NT2/D1 (cell line): ENCODE data around the gene C1orf21.

Experiments
- DNase-seq: peaks from one replicate; pipeline ENCODE4 v3.0.0-alpha.2; 2011; ENCODE audit warnings: low read depth, low spot score
- H3K27me3 ChIP-seq: 2 replicates; pipeline ENCODE4 v1.6.0; 2011; ENCODE audit warnings: mild to moderate bottlenecking; ENCODE audit not compliant: insufficient read length, insufficient read depth
- H3K36me3 ChIP-seq: 2 replicates; pipeline ENCODE4 v1.6.1; 2011; ENCODE audit warnings: mild to moderate bottlenecking, low read length, mixed read lengths; ENCODE audit not compliant: insufficient read depth, insufficient read length
- H3K4me1 ChIP-seq: 2 replicates; pipeline ENCODE4 v1.5.1; 2011; ENCODE audit not compliant: insufficient read depth, insufficient read length
- H3K4me3 ChIP-seq: 2 replicates; pipeline ENCODE4 v1.5.1; 2011; ENCODE audit warnings: low read depth; ENCODE audit not compliant: insufficient read length
- H3K9ac ChIP-seq: 2 replicates; pipeline ENCODE4 v1.6.0; 2011; ENCODE audit warnings: low read depth; ENCODE audit not compliant: insufficient read length
- H3K9me3 ChIP-seq: 2 replicates; pipeline ENCODE4 v1.5.1; 2011; ENCODE audit warnings: mild to moderate bottlenecking, low read length; ENCODE audit not compliant: insufficient read depth
- SUZ12 ChIP-seq: IDR thresholded peaks from 2 replicates; pipeline ENCODE4 v1.6.1; 2011; ENCODE audit not compliant: insufficient read length, insufficient read depth; ENCODE audit errors: extremely low read depth
- YY1 ChIP-seq: IDR thresholded peaks from 2 replicates; pipeline ENCODE4 v1.6.1; 2011; ENCODE audit not compliant: insufficient read length, insufficient read depth
- ZNF274 ChIP-seq: IDR thresholded peaks from 2 replicates; pipeline ENCODE4 v1.6.1; 2011; ENCODE audit warnings: mild to moderate bottlenecking, low read depth, low read length

Gene C1orf21

GRCh38 chr1:184449916-184450315, 63.1 kb downstream of the C1orf21 start:
- Histone ChIP-seq H3K4me1 (no peaks in the 10 kb centered on the region), H3K9me3 (peaks cover 10% of the 10 kb centered on the region), H3K4me3 (no peak overlapping the region), H3K36me3 (no peaks in the 10 kb centered on the region), H3K9ac (no peak overlapping the region), H3K27me3 (no peaks in the 10 kb centered on the region)
- TF ChIP-seq YY1 = no peak
- no peak for TF ChIP-seq ZNF274
- no peak for TF ChIP-seq SUZ12
- DNase-seq = no peak

DNA sequence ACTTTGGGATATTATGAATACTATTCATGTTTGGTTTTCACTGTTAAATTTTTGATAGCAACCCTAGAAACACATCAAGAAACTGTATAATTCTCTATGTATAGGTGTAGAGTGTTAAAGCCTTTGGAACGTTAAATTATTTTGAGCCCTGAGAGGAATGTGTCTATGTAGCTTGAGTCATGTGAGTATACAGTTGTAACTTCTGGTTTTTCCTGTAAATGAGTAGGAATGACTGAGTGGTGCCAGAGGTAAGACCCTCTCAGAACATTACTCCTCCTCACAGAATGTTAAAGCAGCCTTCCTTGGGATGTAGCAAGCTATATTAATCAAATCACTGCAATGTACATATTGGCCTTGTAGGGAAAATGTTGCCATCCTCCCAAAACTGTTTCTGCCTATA, 69.0 kb downstream of the C1orf21 start:
- peaks cover 10% of the 10 kb centered on the region for H3K9me3 ChIP-seq
- H3K27me3 ChIP-seq = no peaks in the 10 kb centered on the region
- H3K9ac ChIP-seq = no peak overlapping the region
- no peaks in the 10 kb centered on the region for H3K36me3 ChIP-seq
- no peak for TF ChIP-seq YY1
- DNase-seq = no peak
- H3K4me3 ChIP-seq = no peak overlapping the region
- H3K4me1 ChIP-seq = no peaks in the 10 kb centered on the region

- Histone ChIP-seq H3K9ac (no peak overlapping the region), H3K4me3 (no peak overlapping the region)
Measured at GRCh38 chr1:184456189-184456588, 69.4 kb downstream of the C1orf21 start.

GRCh38 chr1:184457500-184457899, 70.7 kb downstream of the C1orf21 start:
- TF ChIP-seq ZNF274 (no peak), SUZ12 (no peak), YY1 (no peak)
- Histone ChIP-seq H3K4me1 (no peaks in the 10 kb centered on the region), H3K9ac (no peak overlapping the region), H3K27me3 (no peaks in the 10 kb centered on the region), H3K9me3 (peaks cover 10% of the 10 kb centered on the region), H3K4me3 (no peak overlapping the region), H3K36me3 (no peaks in the 10 kb centered on the region)
- no peak for DNase-seq

More at GRCh38 chr1:184456189-184456588, 69.4 kb downstream of the C1orf21 start:
- H3K9me3 ChIP-seq = peaks cover 10% of the 10 kb centered on the region
- no peaks in the 10 kb centered on the region for H3K36me3 ChIP-seq
- DNase-seq = no peak
- no peaks in the 10 kb centered on the region for H3K27me3 ChIP-seq
- no peaks in the 10 kb centered on the region for H3K4me1 ChIP-seq
- no peak for TF ChIP-seq YY1
- TF ChIP-seq SUZ12 = no peak
- no peak for TF ChIP-seq ZNF274

GRCh38 chr1:184461321-184461720, 74.5 kb downstream of the C1orf21 start:
- no peak for TF ChIP-seq YY1
- TF ChIP-seq SUZ12 = no peak
- no peak for TF ChIP-seq ZNF274
- Histone ChIP-seq H3K4me1 (no peaks in the 10 kb centered on the region), H3K4me3 (no peak overlapping the region)

GRCh38 chr1:184462155-184462554, 75.3 kb downstream of the C1orf21 start:
- Histone ChIP-seq H3K9ac (no peak overlapping the region), H3K4me1 (no peaks in the 10 kb centered on the region), H3K36me3 (no peaks in the 10 kb centered on the region), H3K9me3 (no peaks in the 10 kb centered on the region), H3K27me3 (no peaks in the 10 kb centered on the region), H3K4me3 (no peak overlapping the region)
- TF ChIP-seq SUZ12 (no peak), ZNF274 (no peak), YY1 (no peak)
- no peak for DNase-seq

More at GRCh38 chr1:184461321-184461720, 74.5 kb downstream of the C1orf21 start:
- no peaks in the 10 kb centered on the region for H3K27me3 ChIP-seq
- H3K9me3 ChIP-seq = no peaks in the 10 kb centered on the region
- no peaks in the 10 kb centered on the region for H3K36me3 ChIP-seq
- no peak overlapping the region for H3K9ac ChIP-seq
- DNase-seq = no peak

DNA sequence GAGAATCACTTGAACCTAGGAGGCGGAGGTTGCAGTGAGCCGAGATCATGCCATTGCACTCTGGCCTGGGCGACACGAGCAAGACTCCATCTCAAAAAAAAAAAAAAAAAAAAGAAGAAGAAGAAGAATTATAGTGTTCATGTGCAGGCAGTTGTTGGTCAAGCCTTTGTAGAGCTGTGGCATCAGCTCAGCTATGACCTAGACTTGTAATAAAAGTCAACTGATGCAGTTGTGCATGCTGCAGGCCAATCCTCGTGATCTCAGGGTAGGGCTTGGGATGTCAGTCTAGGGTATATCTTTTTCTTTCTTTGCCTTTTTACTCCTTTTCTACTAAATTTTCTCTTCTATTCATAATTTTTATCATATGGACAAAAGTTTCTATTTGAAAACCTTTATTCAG, 76.2 kb downstream of the C1orf21 start:
- Histone ChIP-seq H3K4me1 (no peaks in the 10 kb centered on the region), H3K9ac (no peak overlapping the region), H3K4me3 (no peak overlapping the region), H3K36me3 (no peaks in the 10 kb centered on the region), H3K27me3 (no peaks in the 10 kb centered on the region), H3K9me3 (no peaks in the 10 kb centered on the region)
- TF ChIP-seq SUZ12 (no peak), ZNF274 (no peak), YY1 (no peak)
- DNase-seq = no peak

- H3K27me3 ChIP-seq = no peaks in the 10 kb centered on the region
- TF ChIP-seq ZNF274 (no peak), YY1 (no peak), SUZ12 (no peak)
- H3K36me3 ChIP-seq = no peaks in the 10 kb centered on the region
- H3K9me3 ChIP-seq = no peaks in the 10 kb centered on the region
- DNase-seq = no peak
- H3K4me1 ChIP-seq = no peaks in the 10 kb centered on the region
- H3K4me3 ChIP-seq = no peak overlapping the region
- H3K9ac ChIP-seq = no peak overlapping the region
Measured at GRCh38 chr1:184463680-184464079, 76.9 kb downstream of the C1orf21 start.
